HG03432 (cell line): ENCODE results near the gene PDHB.
"Not testable (repeated sequence)": the region's sequence is repeated elsewhere in the genome, so short reads cannot be mapped to it uniquely, and the experiment has no call there.

Source experiments
- ATAC-seq: cut with Tn5 transposase; IDR thresholded peaks from one replicate; pipeline ENCODE4 v1.9.1; 2021; ENCODE audit warnings: mild to moderate bottlenecking, moderate library complexity; ENCODE audit not compliant: unreplicated experiment

Gene PDHB

GRCh38 chr3:58440996-58441355 is 7.3 kb upstream of the PDHB start:
- ATAC-seq = not testable (repeated sequence)

- not testable (repeated sequence) for ATAC-seq
Observed at GRCh38 chr3:58437276-58437675, 3.6 kb upstream of the PDHB start.

- no peak for ATAC-seq
Observed at GRCh38 chr3:58434990-58435389, 1.4 kb upstream of the PDHB start.

GRCh38 chr3:58434511-58434910 is 879 bp upstream of the PDHB start:
- ATAC-seq = no peak

- no peak for ATAC-seq
Observed at GRCh38 chr3:58434168-58434504, 504 bp upstream of the PDHB start.

GRCh38 chr3:58432905-58433304 is 727 bp downstream of the PDHB start:
- ATAC-seq = no peak

- ATAC-seq = peak; percentile 38
Observed at GRCh38 chr3:58429657-58430056, 4.0 kb downstream of the PDHB start.

- ATAC-seq = no peak
Observed at GRCh38 chr3:58427661-58428361, 5.8 kb downstream of the PDHB start.

- no peak for ATAC-seq
Observed at GRCh38 chr3:58425782-58426181, 7.8 kb downstream of the PDHB start.

- ATAC-seq = no peak
Observed at GRCh38 chr3:58424613-58425012, 9.0 kb downstream of the PDHB start.

GRCh38 chr3:58422756-58423325 is 10.8 kb downstream of the PDHB start:
- no peak for ATAC-seq

- no peak for ATAC-seq
Observed at GRCh38 chr3:58421004-58421403, 12.6 kb downstream of the PDHB start.

GRCh38 chr3:58419780-58420507 is 13.7 kb downstream of the PDHB start:
- peak; percentile 81 for ATAC-seq

GRCh38 chr3:58418227-58418626 is 15.4 kb downstream of the PDHB start:
- no peak for ATAC-seq

- ATAC-seq = no peak
Observed at GRCh38 chr3:58417075-58417474, 16.6 kb downstream of the PDHB start.

- ATAC-seq = no peak
Observed at GRCh38 chr3:58416191-58416590, 17.4 kb downstream of the PDHB start.

GRCh38 chr3:58414538-58415197 is 19.0 kb downstream of the PDHB start:
- ATAC-seq = peak; percentile 52

GRCh38 chr3:58411851-58412830 is 21.5 kb downstream of the PDHB start:
- no peak for ATAC-seq

GRCh38 chr3:58411036-58411435 is 22.6 kb downstream of the PDHB start:
- no peak for ATAC-seq

GRCh38 chr3:58409663-58410062 is 24.0 kb downstream of the PDHB start:
- ATAC-seq = no peak

- no peak for ATAC-seq
Observed at GRCh38 chr3:58408906-58409305, 24.7 kb downstream of the PDHB start.
